Measurements from ENCODE around the gene ZG16B.
A peak's percentile ranks its signal among the peaks of the same experiment; 100 is the strongest.

ZG16B gene

DNA sequence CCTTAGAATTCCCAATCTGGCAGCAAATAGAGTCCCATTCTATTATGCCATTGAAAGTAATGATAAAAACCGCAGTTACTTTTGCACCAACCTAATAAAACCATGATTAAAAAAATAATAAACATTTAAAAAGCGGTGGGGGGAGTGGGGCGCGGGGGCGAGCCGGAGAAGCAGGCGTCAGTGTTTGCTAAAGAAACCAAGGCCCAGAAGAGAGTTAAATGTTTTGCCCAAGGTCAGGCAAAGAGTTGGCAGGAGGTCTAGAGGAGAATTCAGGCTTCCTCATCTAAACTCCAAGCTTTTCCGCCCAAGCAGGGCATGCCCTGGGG, 37.5 kb downstream of the ZG16B start:
- no peak for ATAC-seq
- no peak for TF ChIP-seq ARNTL (CRISPR knock-in tag; IDR thresholded peaks at IDR 0.05; ENCODE audit: borderline replicate concordance, low read depth)
- TF ChIP-seq, protein P1, sequence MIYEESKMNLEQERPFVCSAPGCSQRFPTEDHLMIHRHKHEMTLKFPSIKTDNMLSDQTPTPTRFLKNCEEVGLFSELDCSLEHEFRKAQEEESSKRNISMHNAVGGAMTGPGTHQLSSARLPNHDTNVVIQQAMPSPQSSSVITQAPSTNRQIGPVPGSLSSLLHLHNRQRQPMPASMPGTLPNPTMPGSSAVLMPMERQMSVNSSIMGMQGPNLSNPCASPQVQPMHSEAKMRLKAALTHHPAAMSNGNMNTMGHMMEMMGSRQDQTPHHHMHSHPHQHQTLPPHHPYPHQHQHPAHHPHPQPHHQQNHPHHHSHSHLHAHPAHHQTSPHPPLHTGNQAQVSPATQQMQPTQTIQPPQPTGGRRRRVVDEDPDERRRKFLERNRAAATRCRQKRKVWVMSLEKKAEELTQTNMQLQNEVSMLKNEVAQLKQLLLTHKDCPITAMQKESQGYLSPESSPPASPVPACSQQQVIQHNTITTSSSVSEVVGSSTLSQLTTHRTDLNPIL (CRISPR knock-in tag; IDR thresholded peaks at IDR 0.05; ENCODE audit: low read depth), result no peak

DNA sequence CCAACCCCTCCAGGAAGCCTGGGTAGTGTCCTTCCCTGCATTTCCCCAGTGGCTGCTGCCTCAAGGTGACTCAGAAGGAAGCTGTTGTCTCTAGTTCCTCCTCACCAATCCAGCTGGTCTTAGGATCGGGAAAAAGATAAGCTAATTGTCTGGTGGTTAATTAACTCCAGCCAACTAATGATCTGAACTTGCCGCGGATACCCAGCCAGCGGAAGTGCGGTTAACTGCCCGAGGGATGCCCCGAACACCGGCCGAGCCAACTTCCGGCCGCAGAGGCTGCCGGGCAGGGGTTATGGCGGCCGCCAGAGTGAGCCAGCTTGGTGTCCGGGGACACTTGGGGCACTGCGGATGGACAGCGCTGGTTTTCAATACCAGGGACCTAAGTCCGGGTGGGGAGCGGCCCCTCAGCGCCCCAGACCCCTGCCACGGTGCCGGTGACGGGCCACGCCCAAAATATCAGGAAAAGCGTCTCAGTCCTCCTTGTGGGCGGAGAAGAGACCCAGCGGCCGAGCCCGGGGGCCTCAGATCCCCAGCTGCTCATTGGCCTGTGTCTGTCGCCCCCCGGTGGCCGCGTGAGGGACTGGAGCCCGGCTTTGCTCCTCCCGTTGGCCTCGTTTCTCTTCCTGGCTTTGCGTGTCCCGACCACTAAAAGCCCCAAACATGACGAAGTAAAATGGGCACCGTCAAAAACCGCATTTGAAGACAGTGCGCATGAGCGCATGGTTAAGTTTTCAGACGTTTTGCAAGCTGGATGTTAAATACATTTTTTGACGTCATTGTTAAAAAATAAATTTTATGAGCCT, 38.1 kb downstream of the ZG16B start:
- peak; percentile 67 for TF ChIP-seq CSDC2 (CRISPR knock-in tag; IDR thresholded peaks at IDR 0.05)
- TF ChIP-seq OSR1 (CRISPR knock-in tag; IDR thresholded peaks at IDR 0.05), result no peak
- peak; percentile 83 for TF ChIP-seq ZFP3 (CRISPR knock-in tag; IDR thresholded peaks at IDR 0.05)
- TF ChIP-seq BACH2 (CRISPR knock-in tag; IDR thresholded peaks at IDR 0.05; ENCODE audit: borderline replicate concordance), result no peak
- no peak for TF ChIP-seq RARB (CRISPR knock-in tag; IDR thresholded peaks at IDR 0.05)
- TF ChIP-seq PPARA (CRISPR knock-in tag; IDR thresholded peaks at IDR 0.05; ENCODE audit: borderline replicate concordance), result no peak
- TF ChIP-seq, protein P2, sequence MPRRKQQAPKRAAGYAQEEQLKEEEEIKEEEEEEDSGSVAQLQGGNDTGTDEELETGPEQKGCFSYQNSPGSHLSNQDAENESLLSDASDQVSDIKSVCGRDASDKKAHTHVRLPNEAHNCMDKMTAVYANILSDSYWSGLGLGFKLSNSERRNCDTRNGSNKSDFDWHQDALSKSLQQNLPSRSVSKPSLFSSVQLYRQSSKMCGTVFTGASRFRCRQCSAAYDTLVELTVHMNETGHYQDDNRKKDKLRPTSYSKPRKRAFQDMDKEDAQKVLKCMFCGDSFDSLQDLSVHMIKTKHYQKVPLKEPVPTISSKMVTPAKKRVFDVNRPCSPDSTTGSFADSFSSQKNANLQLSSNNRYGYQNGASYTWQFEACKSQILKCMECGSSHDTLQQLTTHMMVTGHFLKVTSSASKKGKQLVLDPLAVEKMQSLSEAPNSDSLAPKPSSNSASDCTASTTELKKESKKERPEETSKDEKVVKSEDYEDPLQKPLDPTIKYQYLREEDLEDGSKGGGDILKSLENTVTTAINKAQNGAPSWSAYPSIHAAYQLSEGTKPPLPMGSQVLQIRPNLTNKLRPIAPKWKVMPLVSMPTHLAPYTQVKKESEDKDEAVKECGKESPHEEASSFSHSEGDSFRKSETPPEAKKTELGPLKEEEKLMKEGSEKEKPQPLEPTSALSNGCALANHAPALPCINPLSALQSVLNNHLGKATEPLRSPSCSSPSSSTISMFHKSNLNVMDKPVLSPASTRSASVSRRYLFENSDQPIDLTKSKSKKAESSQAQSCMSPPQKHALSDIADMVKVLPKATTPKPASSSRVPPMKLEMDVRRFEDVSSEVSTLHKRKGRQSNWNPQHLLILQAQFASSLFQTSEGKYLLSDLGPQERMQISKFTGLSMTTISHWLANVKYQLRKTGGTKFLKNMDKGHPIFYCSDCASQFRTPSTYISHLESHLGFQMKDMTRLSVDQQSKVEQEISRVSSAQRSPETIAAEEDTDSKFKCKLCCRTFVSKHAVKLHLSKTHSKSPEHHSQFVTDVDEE (CRISPR knock-in tag; IDR thresholded peaks at IDR 0.05), result peak; percentile 60; the same call in 1 of the 2 replicates
- TF ChIP-seq ZC3H10 (CRISPR knock-in tag; IDR thresholded peaks at IDR 0.05), result 0 out of 2 replicates have a peak, but pooled peaks have one; percentile 9
- no peak for TF ChIP-seq ZFP30 (CRISPR knock-in tag; IDR thresholded peaks at IDR 0.05)
- no peak for TF ChIP-seq ARNTL (CRISPR knock-in tag; IDR thresholded peaks at IDR 0.05; ENCODE audit: borderline replicate concordance, low read depth)
- peak; percentile 39; the same call in 1 of the 2 replicates for TF ChIP-seq TCF4 (CRISPR knock-in tag; IDR thresholded peaks at IDR 0.05; ENCODE audit: borderline replicate concordance)
- no peak for TF ChIP-seq ZNF8 (CRISPR knock-in tag; IDR thresholded peaks at IDR 0.05)
- 0 out of 2 replicates have a peak, but pooled peaks have one; percentile 34 for TF ChIP-seq TOX (CRISPR knock-in tag; IDR thresholded peaks at IDR 0.05; ENCODE audit: borderline replicate concordance)
- TF ChIP-seq ZNF565 (CRISPR knock-in tag; conservative IDR thresholded peaks at IDR 0.05; ENCODE audit: low read depth), result no peak
- no peak for TF ChIP-seq GLIS3 (CRISPR knock-in tag; IDR thresholded peaks at IDR 0.05)
- TF ChIP-seq, protein P3, sequence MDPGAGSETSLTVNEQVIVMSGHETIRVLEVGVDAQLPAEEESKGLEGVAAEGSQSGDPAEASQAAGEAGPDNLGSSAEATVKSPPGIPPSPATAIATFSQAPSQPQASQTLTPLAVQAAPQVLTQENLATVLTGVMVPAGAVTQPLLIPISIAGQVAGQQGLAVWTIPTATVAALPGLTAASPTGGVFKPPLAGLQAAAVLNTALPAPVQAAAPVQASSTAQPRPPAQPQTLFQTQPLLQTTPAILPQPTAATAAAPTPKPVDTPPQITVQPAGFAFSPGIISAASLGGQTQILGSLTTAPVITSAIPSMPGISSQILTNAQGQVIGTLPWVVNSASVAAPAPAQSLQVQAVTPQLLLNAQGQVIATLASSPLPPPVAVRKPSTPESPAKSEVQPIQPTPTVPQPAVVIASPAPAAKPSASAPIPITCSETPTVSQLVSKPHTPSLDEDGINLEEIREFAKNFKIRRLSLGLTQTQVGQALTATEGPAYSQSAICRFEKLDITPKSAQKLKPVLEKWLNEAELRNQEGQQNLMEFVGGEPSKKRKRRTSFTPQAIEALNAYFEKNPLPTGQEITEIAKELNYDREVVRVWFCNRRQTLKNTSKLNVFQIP (CRISPR knock-in tag; IDR thresholded peaks at IDR 0.05; ENCODE audit: borderline replicate concordance, low read depth), result no peak
- TF ChIP-seq, protein P4, sequence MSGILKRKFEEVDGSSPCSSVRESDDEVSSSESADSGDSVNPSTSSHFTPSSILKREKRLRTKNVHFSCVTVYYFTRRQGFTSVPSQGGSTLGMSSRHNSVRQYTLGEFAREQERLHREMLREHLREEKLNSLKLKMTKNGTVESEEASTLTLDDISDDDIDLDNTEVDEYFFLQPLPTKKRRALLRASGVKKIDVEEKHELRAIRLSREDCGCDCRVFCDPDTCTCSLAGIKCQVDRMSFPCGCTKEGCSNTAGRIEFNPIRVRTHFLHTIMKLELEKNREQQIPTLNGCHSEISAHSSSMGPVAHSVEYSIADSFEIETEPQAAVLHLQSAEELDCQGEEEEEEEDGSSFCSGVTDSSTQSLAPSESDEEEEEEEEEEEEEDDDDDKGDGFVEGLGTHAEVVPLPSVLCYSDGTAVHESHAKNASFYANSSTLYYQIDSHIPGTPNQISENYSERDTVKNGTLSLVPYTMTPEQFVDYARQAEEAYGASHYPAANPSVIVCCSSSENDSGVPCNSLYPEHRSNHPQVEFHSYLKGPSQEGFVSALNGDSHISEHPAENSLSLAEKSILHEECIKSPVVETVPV (CRISPR knock-in tag; IDR thresholded peaks at IDR 0.05), result no peak
- TF ChIP-seq SNAI2 (CRISPR knock-in tag; IDR thresholded peaks at IDR 0.05), result peak; percentile 85; the same call in 1 of the 2 replicates
- TF ChIP-seq, protein P5, sequence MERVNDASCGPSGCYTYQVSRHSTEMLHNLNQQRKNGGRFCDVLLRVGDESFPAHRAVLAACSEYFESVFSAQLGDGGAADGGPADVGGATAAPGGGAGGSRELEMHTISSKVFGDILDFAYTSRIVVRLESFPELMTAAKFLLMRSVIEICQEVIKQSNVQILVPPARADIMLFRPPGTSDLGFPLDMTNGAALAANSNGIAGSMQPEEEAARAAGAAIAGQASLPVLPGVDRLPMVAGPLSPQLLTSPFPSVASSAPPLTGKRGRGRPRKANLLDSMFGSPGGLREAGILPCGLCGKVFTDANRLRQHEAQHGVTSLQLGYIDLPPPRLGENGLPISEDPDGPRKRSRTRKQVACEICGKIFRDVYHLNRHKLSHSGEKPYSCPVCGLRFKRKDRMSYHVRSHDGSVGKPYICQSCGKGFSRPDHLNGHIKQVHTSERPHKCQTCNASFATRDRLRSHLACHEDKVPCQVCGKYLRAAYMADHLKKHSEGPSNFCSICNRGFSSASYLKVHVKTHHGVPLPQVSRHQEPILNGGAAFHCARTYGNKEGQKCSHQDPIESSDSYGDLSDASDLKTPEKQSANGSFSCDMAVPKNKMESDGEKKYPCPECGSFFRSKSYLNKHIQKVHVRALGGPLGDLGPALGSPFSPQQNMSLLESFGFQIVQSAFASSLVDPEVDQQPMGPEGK (CRISPR knock-in tag; IDR thresholded peaks at IDR 0.05; ENCODE audit: borderline replicate concordance), result peak; percentile 65; the same call in 1 of the 2 replicates
- TF ChIP-seq, protein P1 (CRISPR knock-in tag; IDR thresholded peaks at IDR 0.05; ENCODE audit: low read depth), result 0 out of 2 replicates have a peak, but pooled peaks have one; percentile 13
- peak; percentile 21 for TF ChIP-seq ISL1 (CRISPR knock-in tag; IDR thresholded peaks at IDR 0.05)
- no peak for TF ChIP-seq ZNF70 (CRISPR knock-in tag; IDR thresholded peaks at IDR 0.05)
- TF ChIP-seq ESRRG (CRISPR knock-in tag; IDR thresholded peaks at IDR 0.05), result no peak
- ATAC-seq, result peak; percentile 98

Data from SK-N-SH treated with all-trans-retinoic acid at 6 μM for 48 hours (cell line).